GM18951 (cell line): ENCODE data around the gene MTUS2.

ENCODE experiments used
- POLR2A ChIP-seq: IDR thresholded peaks from 4 replicates; pipeline ENCODE4 v1.6.1; 2011; ENCODE audit warnings: mild to moderate bottlenecking; ENCODE audit not compliant: insufficient read length, insufficient read depth; ENCODE audit errors: extremely low read depth
- in situ Hi-C: fragments of 300-500 bp; cut with MboI; formaldehyde crosslinking; loops from one replicate; pipeline ENCODE4 v1.12.0; 2022; ENCODE audit warnings: low sequenced_read_pairs, mixed read lengths, inconsistent platforms; ENCODE audit not compliant: unreplicated experiment

The MTUS2 gene

DNA sequence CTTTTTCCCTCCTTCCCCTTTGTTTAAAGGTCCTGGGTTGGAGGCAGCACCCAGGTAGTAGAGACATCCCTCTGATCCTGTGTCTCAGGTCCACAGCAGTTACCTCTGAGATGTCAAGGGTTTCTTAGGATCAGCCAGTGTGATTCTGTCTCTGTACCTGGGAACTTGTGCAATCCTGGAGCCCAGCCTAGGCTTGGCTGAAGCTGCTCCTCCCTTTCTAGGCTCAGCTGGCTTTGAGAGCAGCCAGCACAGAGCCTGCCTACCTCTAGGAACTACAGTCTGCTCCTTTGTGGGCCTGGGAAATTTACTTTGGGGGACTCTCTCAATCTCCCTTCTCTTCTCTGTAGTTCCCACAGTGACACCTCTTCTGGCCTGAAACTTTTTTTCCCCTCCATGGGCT is 171.6 kb downstream of the MTUS2 start:
- no peak for TF ChIP-seq POLR2A
- in situ Hi-C loops, result no loop called here

DNA sequence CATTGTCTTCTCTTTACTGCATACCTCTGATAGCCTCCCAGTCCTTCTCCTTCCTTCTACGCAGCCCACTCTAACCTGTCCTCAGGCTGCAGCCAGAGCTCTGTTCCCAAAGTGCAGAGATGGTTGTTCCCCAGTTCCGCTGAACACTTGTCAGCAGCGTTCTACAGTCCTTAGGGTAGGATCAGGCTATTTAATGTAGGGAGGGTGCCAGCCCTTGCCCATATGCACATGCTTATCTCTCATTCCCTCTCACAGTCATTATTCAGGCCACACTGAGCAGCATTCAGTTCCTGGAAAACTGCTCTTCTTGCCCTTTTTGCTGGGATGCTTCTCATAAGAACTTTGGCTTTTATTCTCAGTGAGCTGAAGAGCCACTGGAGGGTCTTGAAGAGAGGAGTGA is 180.7 kb downstream of the MTUS2 start:
- in situ Hi-C loops, result no loop called here
- TF ChIP-seq POLR2A, result no peak

DNA sequence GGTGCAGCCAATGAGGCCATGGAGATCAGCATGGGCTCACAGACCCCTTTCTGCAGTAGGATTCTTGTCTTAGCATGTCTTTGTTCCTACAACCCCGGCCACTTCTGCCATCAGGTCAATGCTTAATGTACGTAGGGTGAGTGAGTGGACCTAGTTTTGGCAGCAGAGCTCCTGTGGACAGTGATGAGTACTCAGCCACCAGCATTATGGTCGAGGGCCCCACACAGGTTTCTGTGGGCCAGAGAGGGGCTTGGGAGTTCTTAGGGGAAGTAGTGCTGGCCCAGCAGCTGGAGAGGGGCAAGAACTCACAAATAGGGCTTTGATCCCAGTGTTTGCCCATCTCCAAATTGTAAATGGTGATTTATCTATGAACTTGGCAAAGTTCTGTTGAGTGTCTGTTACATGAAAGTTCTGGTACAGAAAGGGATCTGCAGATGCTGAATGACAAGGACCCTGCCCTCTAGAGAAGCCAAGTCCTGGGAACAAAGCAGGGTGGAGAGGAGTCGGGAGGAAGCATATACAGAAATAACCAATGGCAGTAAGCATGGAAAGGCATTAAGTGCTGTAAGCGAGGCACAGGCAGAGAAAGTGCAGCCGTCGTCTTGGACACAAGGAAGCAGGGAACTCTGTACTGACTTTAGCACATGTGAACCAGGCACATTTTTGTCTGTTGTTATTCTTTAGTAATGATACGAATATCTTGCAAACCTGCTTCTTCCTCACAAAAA is 185.1 kb downstream of the MTUS2 start:
- in situ Hi-C loops, result no loop called here
- TF ChIP-seq POLR2A, result no peak

DNA sequence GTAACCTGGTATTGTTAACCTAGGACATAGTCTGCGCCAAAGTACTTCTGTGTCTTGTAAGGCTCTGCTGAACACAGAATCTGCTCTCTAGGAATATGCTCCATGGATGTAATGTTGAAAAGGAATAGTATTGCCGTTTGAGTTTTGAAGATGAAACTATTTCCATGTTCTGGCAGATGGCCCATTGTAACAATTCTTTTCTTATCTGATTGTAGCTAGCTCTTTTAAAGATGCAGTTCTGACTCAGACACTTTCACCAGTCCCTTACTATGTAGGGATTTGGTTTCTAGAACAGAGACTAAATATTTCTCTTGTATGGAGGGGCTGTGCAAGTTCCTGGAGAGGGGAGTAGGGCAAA is 185.6 kb downstream of the MTUS2 start:
- in situ Hi-C loops, result no loop called here
- no peak for TF ChIP-seq POLR2A

DNA sequence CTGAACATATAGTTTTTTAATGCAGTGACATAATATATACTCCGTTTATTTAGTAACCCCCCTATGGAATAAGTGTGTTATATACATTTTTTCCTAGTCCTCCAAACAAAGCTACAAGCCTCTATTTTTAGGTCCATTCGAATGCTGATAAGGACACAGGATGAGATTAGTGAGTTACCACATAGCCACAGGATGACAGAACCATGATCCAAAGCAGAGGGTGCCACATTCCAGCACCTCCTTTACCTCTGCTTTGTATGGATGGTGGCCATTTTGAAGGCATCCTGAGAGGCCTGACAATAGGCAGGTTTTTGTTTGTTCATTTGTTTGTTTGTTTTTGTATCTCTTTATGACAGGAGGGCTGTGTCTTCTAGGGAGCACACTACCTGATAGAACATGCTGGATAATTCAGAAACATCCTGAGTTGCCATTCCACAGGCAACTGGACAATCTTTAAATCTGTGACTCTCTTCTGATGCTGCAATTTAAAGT is 186.3 kb downstream of the MTUS2 start:
- no peak for TF ChIP-seq POLR2A
- in situ Hi-C loops, result no loop called here

DNA sequence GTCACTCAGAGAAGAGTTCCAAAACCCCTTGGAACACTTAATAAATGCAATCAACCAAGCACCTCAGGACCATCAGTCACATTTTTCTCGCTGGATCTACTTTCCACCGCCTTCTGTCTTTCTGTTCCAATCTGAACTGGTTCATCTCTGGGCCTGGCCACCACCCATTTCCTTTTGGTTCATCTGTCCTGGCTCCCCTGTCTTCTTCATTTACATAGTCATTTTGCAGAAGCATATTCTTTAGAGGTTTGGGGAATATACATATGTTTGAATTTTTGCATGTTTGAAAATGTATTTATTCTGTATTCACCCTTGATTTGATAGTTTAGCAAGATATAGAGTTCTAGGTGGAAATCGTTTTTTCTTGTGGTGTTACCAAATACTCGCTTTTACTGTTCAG is 188.2 kb downstream of the MTUS2 start:
- TF ChIP-seq POLR2A, result no peak
- in situ Hi-C loops, result no loop called here

DNA sequence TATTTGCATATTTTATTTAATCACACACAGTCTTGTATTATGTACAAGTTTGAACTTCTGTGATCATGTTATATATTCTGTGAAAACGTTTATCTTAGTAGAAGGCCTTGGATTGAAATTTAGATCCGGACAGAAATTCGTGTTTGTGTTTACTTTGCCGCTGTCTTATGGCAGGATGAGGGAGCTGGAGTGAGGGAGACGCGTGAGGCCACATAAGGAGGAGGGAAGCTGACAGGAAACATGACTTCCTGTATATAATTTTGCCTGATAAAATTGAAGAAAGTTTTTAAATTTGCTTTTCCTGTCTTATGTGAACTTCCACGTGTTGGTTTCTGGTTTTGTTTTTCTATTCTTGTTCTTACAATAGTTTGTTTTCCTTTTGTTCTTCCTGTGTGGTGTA is 200.2 kb downstream of the MTUS2 start:
- no peak for TF ChIP-seq POLR2A
- in situ Hi-C loops, result no loop called here

DNA sequence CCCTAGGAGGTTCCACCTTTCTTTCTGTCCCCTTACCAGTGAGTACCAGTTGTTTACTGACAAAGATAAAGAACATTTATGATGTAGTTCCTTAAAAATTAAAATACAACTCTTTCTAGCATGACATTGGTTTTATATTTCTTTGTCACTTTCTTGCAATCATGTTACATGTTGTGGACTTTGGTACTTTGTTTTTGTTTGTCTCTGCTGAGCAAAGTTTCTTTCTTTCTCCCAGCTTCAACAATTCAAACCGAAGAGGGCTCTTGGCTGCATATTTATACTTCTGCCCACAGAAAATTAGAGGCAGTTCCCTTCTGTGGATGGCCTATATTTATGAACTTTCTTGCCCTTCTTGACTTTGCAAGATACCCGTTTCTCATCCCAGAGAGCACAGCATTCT is 201.2 kb downstream of the MTUS2 start:
- no peak for TF ChIP-seq POLR2A
- in situ Hi-C loops, result no loop called here

DNA sequence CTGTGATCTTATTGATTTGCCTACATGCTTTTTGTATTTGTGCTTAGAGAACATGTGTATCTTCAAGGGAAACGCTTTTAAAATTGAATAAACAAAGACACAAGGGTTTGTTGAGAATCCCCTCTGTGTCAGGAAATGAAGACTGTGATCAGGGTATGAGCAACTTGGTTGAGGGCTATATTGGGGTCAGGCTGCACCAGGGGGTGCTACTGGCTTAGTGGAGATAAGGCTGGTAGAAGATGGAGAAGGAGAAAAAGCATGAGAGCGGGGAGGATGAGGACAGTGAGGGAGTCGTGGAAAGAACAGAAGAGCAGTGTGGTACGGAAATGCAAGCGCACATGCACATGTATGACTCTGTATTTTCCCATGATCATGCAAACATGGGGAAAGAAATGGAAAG is 201.6 kb downstream of the MTUS2 start:
- in situ Hi-C loops, result no loop called here

DNA sequence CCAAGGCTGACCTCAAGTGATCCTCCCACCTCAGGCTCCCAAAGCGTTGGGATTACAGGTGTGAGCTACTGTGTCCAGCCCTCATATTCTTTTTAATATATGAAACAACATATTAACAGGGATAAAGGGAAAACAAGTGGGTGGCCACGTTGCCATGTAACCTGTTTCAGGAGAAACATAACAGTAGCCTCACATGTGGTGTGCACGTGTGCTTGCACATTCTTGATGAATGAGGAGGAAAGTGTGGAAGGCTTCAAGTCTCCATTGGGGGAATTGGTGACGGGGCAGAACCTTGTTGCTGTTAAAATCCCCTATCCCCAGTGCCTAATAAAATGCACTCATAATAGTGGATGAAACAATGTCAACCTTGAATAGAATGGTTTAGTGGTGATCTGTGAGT is 202.3 kb downstream of the MTUS2 start:
- no peak for TF ChIP-seq POLR2A
- in situ Hi-C loops, result no loop called here

More for the DNA sequence above, 201.6 kb downstream of the MTUS2 start:
- TF ChIP-seq POLR2A, result no peak

DNA sequence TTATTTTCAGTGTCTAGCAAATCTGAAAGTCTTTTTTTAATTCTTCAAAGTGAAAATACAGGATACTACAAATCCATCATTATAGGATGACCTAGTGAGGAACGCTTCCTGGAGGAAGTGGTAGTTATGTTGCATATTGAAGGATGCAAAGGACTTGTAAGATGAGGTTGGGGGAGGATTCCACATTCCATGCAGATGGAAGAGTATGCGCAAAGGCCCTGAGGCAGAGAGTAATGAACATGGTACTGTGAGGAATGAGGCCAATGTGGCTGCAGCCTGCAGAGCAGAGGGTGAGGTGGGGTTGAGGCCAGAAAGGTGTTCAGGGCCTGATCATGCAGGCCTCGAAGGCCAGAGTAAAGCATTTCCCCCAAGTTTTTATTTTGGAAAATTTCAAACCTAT is 202.8 kb downstream of the MTUS2 start:
- no peak for TF ChIP-seq POLR2A
- in situ Hi-C loops, result no loop called here

DNA sequence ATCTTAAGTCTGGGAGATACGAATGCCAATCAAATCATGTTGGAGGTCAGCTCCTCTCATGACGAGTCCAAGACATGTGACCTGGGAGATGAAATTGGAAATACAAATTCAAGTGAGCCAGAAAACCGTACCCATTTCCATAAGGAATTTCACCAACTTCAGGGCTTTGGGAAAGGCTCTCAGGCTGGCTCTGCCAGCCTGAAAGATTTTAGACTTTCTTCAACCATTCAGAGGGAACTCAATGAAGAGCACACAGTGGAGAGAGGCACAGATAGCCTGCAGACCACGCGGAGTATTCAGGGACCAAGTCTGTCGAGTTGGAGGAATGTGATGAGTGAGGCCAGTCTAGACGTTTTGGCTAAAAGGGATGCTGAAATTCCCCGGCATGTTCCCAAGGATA is 204.6 kb downstream of the MTUS2 start:
- TF ChIP-seq POLR2A, result no peak
- in situ Hi-C loops, result no loop called here

DNA sequence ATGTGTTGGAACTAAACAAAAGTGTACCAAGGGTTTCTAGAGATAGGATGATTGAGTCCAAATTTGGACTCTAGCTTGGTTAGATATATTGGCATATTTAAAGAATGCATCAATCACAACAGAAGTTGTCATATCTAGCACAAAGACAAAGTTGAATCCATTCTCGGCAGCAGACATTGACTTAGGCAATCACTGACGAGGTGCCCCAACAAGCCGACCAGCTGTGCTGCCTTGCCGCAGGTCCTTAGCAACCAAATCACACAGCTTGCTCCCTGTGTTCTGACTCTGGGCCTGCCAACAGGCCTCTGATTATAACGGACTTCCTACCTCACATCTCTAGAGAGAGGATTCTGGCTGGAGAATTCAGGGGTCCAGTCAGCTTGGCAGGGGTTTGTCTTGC is 208.7 kb downstream of the MTUS2 start:
- no peak for TF ChIP-seq POLR2A
- in situ Hi-C loops, result no loop called here

DNA sequence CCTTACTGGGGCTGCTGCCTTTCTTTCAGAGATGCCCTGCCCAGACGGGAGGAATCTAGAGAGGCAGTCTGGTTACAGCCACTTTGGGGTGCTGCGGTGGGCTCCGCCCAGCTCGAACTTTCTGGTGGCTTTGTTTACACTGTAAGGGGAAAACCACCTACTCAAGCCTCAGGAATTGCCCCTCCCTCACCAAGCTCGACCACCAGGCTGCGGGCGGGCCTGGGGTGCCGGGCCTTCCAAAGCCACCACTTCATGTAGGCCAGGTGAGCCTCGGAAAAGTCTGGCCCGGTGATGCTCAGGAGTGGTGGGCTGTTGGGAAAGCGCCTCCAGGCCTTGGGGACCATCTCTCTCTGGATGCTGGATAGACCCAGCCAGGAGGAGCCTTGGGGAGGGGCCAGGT is 218.6 kb downstream of the MTUS2 start:
- no peak for TF ChIP-seq POLR2A
- in situ Hi-C loops, result no loop called here

DNA sequence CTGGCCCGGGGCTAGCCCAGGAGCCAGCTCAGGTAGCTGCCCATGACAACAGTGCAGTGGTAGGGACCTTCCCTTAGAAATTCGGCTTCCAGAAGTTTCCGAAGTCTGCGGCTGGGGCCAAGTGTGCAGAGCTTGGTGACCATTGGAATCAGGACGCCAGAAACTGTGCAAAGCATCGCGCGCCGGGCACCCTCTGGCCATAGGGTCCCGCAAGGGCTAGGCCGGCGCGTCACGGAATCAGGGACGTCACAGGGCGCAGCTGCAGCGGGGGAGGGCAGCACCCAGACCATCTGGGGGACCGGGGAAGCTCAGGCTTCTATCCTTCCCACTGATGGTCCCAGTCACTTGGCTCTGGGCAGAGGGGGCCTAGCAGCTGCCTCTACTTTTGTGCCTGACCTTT is 219.1 kb downstream of the MTUS2 start:
- in situ Hi-C loops, result no loop called here
- no peak for TF ChIP-seq POLR2A

DNA sequence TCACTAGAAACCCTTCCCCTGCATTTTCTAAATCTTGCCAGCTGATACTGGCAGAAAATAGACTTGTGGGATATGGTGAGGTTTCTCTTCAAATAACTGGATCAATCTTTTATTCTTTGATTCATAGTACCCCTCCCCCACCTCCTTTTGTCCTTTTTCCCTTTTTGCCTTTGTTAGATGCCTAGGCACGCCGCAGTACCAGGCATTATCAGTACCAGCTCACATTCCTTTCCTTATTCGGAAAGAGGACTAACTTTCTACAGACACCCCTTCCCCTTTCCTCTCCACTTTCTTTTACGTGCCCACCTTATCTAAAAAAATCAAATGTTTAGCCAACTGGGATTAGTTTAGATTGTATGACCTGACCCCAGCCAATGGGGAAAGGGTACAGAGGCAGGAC is 226.4 kb downstream of the MTUS2 start:
- in situ Hi-C loops, result no loop called here
- TF ChIP-seq POLR2A, result no peak
